HG02870 (cell line): ENCODE data around the gene NABP1.
A peak's percentile ranks its signal among the peaks of the same experiment; 100 is the strongest.

Experiments used
- ATAC-seq: cut with Tn5 transposase; IDR thresholded peaks from one replicate; pipeline ENCODE4 v1.9.1; 2021; ENCODE audit warnings: mild to moderate bottlenecking, moderate library complexity; ENCODE audit not compliant: unreplicated experiment

Gene NABP1

GRCh38 chr2:191646163-191646902 is 31.6 kb upstream of the NABP1 start:
- ATAC-seq, result no peak

- no peak for ATAC-seq
These were observed 28.4 kb upstream of the NABP1 start for GRCh38 chr2:191649519-191649918.

GRCh38 chr2:191650896-191651773 is 26.8 kb upstream of the NABP1 start:
- peak; percentile 99 for ATAC-seq

- ATAC-seq, result no peak
These were observed 24.1 kb upstream of the NABP1 start for GRCh38 chr2:191653667-191654391.

- no peak for ATAC-seq
These were observed 21.5 kb upstream of the NABP1 start for GRCh38 chr2:191656391-191656790.

GRCh38 chr2:191656792-191657191 is 21.1 kb upstream of the NABP1 start:
- ATAC-seq, result no peak

- ATAC-seq, result no peak
These were observed 20.0 kb upstream of the NABP1 start for GRCh38 chr2:191657977-191658376.

GRCh38 chr2:191659198-191659597 is 18.7 kb upstream of the NABP1 start:
- ATAC-seq, result no peak

GRCh38 chr2:191660575-191660974 is 17.4 kb upstream of the NABP1 start:
- ATAC-seq, result no peak

GRCh38 chr2:191661097-191661924 is 16.6 kb upstream of the NABP1 start:
- ATAC-seq, result peak; percentile 46

GRCh38 chr2:191664823-191665677 is 12.9 kb upstream of the NABP1 start:
- ATAC-seq, result no peak

GRCh38 chr2:191666226-191666625 is 11.7 kb upstream of the NABP1 start:
- ATAC-seq, result no peak

- ATAC-seq, result peak; percentile 66
These were observed 11.2 kb upstream of the NABP1 start for GRCh38 chr2:191666732-191667131.

GRCh38 chr2:191670076-191670475 is 7.9 kb upstream of the NABP1 start:
- peak; percentile 63 for ATAC-seq

- ATAC-seq, result no peak
These were observed 7.1 kb upstream of the NABP1 start for GRCh38 chr2:191670787-191671186.

GRCh38 chr2:191675807-191676721 is 1.9 kb upstream of the NABP1 start:
- ATAC-seq, result peak; percentile 59

GRCh38 chr2:191676790-191677645 is 918 bp upstream of the NABP1 start:
- ATAC-seq, result peak; percentile 34
